ENCODE measurements around the gene C20orf173.

DNA sequence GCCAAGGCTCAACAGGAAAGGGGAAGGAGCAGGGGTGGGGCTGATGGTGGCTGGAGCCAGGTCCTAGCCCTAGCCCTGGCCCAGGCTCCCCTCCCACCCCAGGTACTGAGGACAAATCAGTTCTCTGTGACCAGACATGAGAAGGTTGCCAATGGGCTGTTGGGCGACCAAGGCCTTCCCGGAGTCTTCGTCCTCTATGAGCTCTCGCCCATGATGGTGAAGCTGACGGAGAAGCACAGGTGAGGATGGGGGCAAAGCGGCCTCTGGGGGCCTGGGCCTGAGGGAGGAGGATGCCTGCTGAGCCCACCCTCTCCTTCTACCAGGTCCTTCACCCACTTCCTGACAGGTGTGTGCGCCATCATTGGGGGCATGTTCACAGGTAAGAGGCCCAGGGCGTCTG, 27.4 kb upstream of the C20orf173 start:
- TF ChIP-seq EZH2 (IDR thresholded peaks at IDR 0.05; ENCODE audit: low read depth) = no peak
- TF ChIP-seq, protein P1, sequence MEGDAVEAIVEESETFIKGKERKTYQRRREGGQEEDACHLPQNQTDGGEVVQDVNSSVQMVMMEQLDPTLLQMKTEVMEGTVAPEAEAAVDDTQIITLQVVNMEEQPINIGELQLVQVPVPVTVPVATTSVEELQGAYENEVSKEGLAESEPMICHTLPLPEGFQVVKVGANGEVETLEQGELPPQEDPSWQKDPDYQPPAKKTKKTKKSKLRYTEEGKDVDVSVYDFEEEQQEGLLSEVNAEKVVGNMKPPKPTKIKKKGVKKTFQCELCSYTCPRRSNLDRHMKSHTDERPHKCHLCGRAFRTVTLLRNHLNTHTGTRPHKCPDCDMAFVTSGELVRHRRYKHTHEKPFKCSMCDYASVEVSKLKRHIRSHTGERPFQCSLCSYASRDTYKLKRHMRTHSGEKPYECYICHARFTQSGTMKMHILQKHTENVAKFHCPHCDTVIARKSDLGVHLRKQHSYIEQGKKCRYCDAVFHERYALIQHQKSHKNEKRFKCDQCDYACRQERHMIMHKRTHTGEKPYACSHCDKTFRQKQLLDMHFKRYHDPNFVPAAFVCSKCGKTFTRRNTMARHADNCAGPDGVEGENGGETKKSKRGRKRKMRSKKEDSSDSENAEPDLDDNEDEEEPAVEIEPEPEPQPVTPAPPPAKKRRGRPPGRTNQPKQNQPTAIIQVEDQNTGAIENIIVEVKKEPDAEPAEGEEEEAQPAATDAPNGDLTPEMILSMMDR (conservative IDR thresholded peaks at IDR 0.05) = no peak
